Measurements from ENCODE around the gene LRFN4.

Gene LRFN4

GRCh38 chr11:66892911-66893310, 36.0 kb downstream of the LRFN4 start:
- no peak for DNase-seq

GRCh38 chr11:66894141-66894540, 37.3 kb downstream of the LRFN4 start:
- DNase-seq, result no peak

GRCh38 chr11:66901964-66902390, 45.1 kb downstream of the LRFN4 start:
- DNase-seq, result no peak

- DNase-seq, result no peak
These were observed 45.8 kb downstream of the LRFN4 start for GRCh38 chr11:66902486-66903177.

- DNase-seq, result no peak
These were observed 47.2 kb downstream of the LRFN4 start for GRCh38 chr11:66904055-66904454.

- no peak for DNase-seq
These were observed 47.7 kb downstream of the LRFN4 start for GRCh38 chr11:66904561-66904960.

- no peak for DNase-seq
These were observed 48.2 kb downstream of the LRFN4 start for GRCh38 chr11:66904981-66905521.

- DNase-seq, result no peak
These were observed 48.8 kb downstream of the LRFN4 start for GRCh38 chr11:66905631-66906030.

GRCh38 chr11:66906061-66906733, 49.3 kb downstream of the LRFN4 start:
- DNase-seq, result no peak

GRCh38 chr11:66907751-66908630, 51.1 kb downstream of the LRFN4 start:
- no peak for DNase-seq

GRCh38 chr11:66909181-66909580, 52.3 kb downstream of the LRFN4 start:
- no peak for DNase-seq

GRCh38 chr11:66910016-66910415, 53.2 kb downstream of the LRFN4 start:
- no peak for DNase-seq

All from SW 1271 (cell line).